ENCODE data around the gene ACVR2B.

The ACVR2B gene

GRCh38 chr3:38489766-38490165 is 36.1 kb downstream of the ACVR2B start:
- TF ChIP-seq CTCF (IDR thresholded peaks at IDR 0.05; ENCODE audit: borderline replicate concordance, control extremely low read depth, extremely low read depth, insufficient read depth, missing control alignments): no peak
- in situ Hi-C loops (cut with MboI; ENCODE audit: low sequenced_read_pairs, unreplicated experiment): loop anchor here (25.0 kb wide), 1 partner anchor 352 kb away; the partner anchor contains the start of genes ACAA1 and MYD88
- no peak for DNase-seq (ENCODE audit: low spot score)

GRCh38 chr3:38490281-38491030 is 36.8 kb downstream of the ACVR2B start:
- no peak for DNase-seq (ENCODE audit: low spot score)
- in situ Hi-C loops (cut with MboI; ENCODE audit: low sequenced_read_pairs, unreplicated experiment): loop anchor here (25.0 kb wide), 1 partner anchor 353 kb away; the partner anchor contains the start of genes ACAA1 and MYD88
- TF ChIP-seq CTCF (IDR thresholded peaks at IDR 0.05; ENCODE audit: borderline replicate concordance, control extremely low read depth, extremely low read depth, insufficient read depth, missing control alignments): no peak

GRCh38 chr3:38491215-38491614 is 37.5 kb downstream of the ACVR2B start:
- no peak for DNase-seq (ENCODE audit: low spot score)
- in situ Hi-C loops (cut with MboI; ENCODE audit: low sequenced_read_pairs, unreplicated experiment): loop anchor here (25.0 kb wide), 1 partner anchor 354 kb away; the partner anchor contains the start of genes ACAA1 and MYD88
- no peak for TF ChIP-seq CTCF (IDR thresholded peaks at IDR 0.05; ENCODE audit: borderline replicate concordance, control extremely low read depth, extremely low read depth, insufficient read depth, missing control alignments)

GRCh38 chr3:38493031-38493430 is 39.3 kb downstream of the ACVR2B start:
- no peak for TF ChIP-seq CTCF (IDR thresholded peaks at IDR 0.05; ENCODE audit: borderline replicate concordance, control extremely low read depth, extremely low read depth, insufficient read depth, missing control alignments)
- in situ Hi-C loops (cut with MboI; ENCODE audit: low sequenced_read_pairs, unreplicated experiment): loop anchor here (25.0 kb wide), 1 partner anchor 356 kb away; the partner anchor contains the start of genes ACAA1 and MYD88
- DNase-seq (ENCODE audit: low spot score): no peak

GRCh38 chr3:38496131-38496910 is 42.6 kb downstream of the ACVR2B start, which contains the start of gene EXOG:
EXOG (plus strand) TSS chr3:38496340; CDS start chr3:38496368, 28 bp downstream.
- peak; percentile 77 for TF ChIP-seq CTCF (IDR thresholded peaks at IDR 0.05; ENCODE audit: borderline replicate concordance, control extremely low read depth, extremely low read depth, insufficient read depth, missing control alignments)
- peak; percentile 99 for DNase-seq (ENCODE audit: low spot score)
- in situ Hi-C loops (cut with MboI; ENCODE audit: low sequenced_read_pairs, unreplicated experiment): loop anchor here (25.0 kb wide), 1 partner anchor 359 kb away; the partner anchor contains the start of genes ACAA1 and MYD88

- TF ChIP-seq CTCF (IDR thresholded peaks at IDR 0.05; ENCODE audit: borderline replicate concordance, control extremely low read depth, extremely low read depth, insufficient read depth, missing control alignments): no peak
- DNase-seq (ENCODE audit: low spot score): no peak
- in situ Hi-C loops (cut with MboI; ENCODE audit: low sequenced_read_pairs, unreplicated experiment): loop anchor here (25.0 kb wide), 1 partner anchor 360 kb away; the partner anchor contains the start of genes ACAA1 and MYD88
Observed at GRCh38 chr3:38497031-38497430, 43.3 kb downstream of the ACVR2B start.
